Ectodermal cell (in vitro differentiated cells): ENCODE data around the gene INPP5A.
"Not testable (repeated sequence)": the region's sequence is repeated elsewhere in the genome, so short reads cannot be mapped to it uniquely, and the experiment has no call there.

Source experiments
- H3K27ac ChIP-seq: 2 replicates; pipeline ENCODE4 v1.7.0; 2013; ENCODE audit warnings: mild to moderate bottlenecking, low read depth, low read length; ENCODE audit not compliant: insufficient read depth, poor library complexity, severe bottlenecking
- H3K27me3 ChIP-seq: 2 replicates; pipeline ENCODE4 v1.7.0; 2013; ENCODE audit warnings: mild to moderate bottlenecking, low read length; ENCODE audit not compliant: insufficient read depth, control insufficient read depth, poor library complexity, severe bottlenecking
- H3K36me3 ChIP-seq: one replicate; pipeline ENCODE4 v1.7.0; 2013; ENCODE audit warnings: low read length; ENCODE audit not compliant: control insufficient read depth, insufficient read depth
- H3K4me1 ChIP-seq: one replicate; pipeline ENCODE4 v1.7.0; 2013; ENCODE audit warnings: low read length; ENCODE audit not compliant: control insufficient read depth, insufficient read depth
- H3K4me3 ChIP-seq: 2 replicates; pipeline ENCODE4 v1.7.0; 2013; ENCODE audit warnings: low read depth, low read length, control low read depth; ENCODE audit not compliant: insufficient read depth
- H3K9me3 ChIP-seq: 2 replicates; pipeline ENCODE4 v1.7.0; 2013; ENCODE audit warnings: mild to moderate bottlenecking, low read length, moderate library complexity; ENCODE audit not compliant: control insufficient read depth
- WGBS, 2 experiments: methylation state at CpG; one replicate each; pipeline ENCODE4 v1.1.7; 2013; ENCODE audit warnings: missing lambda C conversion rate in 2 of 2; 5-methylcytosine and 5-hydroxymethylcytosine counted together

The INPP5A gene

GRCh38 chr10:132793871-132794849 lies 256.6 kb downstream of the INPP5A start:
- Histone ChIP-seq H3K36me3 (no peaks in the 10 kb centered on the region), H3K4me1 (peaks cover 3% of the 10 kb centered on the region), H3K27ac (no peak overlapping the region), H3K27me3 (peaks cover 30% of the 10 kb centered on the region), H3K9me3 (no peaks in the 10 kb centered on the region), H3K4me3 (no peak overlapping the region)
- WGBS, 2 experiments, result 87 to 88% methylated on average over 57 of the region's 57 CpGs

GRCh38 chr10:132796846-132797245 lies 259.3 kb downstream of the INPP5A start:
- Histone ChIP-seq H3K4me3 (no peak overlapping the region), H3K36me3 (no peaks in the 10 kb centered on the region), H3K27me3 (peaks cover 3% of the 10 kb centered on the region), H3K4me1 (no peaks in the 10 kb centered on the region), H3K27ac (no peak overlapping the region), H3K9me3 (no peaks in the 10 kb centered on the region)
- WGBS, 2 experiments, result 84 to 86% methylated on average over 21 of the region's 21 CpGs

GRCh38 chr10:132797986-132798385 lies 260.4 kb downstream of the INPP5A start:
- not testable (repeated sequence) for H3K4me3 ChIP-seq, H3K4me1 ChIP-seq, H3K9me3 ChIP-seq, H3K27me3 ChIP-seq, H3K36me3 ChIP-seq, H3K27ac ChIP-seq
- 93 to 95% methylated on average over 27 of the region's 32 CpGs for WGBS, 2 experiments

- H3K36me3 ChIP-seq, result no peaks in the 10 kb centered on the region
- peaks cover 3% of the 10 kb centered on the region for H3K27me3 ChIP-seq
- 93 to 95% methylated on average over 21 of the region's 21 CpGs for WGBS, 2 experiments
- H3K9me3 ChIP-seq, result no peaks in the 10 kb centered on the region
- no peak overlapping the region for H3K27ac ChIP-seq
- no peaks in the 10 kb centered on the region for H3K4me1 ChIP-seq
- H3K4me3 ChIP-seq, result no peak overlapping the region
Observed at GRCh38 chr10:132798403-132798802, 260.8 kb downstream of the INPP5A start.

- H3K4me1 ChIP-seq, result no peaks in the 10 kb centered on the region
- no peak overlapping the region for H3K27ac ChIP-seq
- 90% methylated on average over 15 of the region's 15 CpGs for WGBS, 2 experiments
- H3K9me3 ChIP-seq, result no peaks in the 10 kb centered on the region
- no peak overlapping the region for H3K4me3 ChIP-seq
- no peaks in the 10 kb centered on the region for H3K36me3 ChIP-seq
- H3K27me3 ChIP-seq, result peaks cover 3% of the 10 kb centered on the region
Observed at GRCh38 chr10:132798876-132799275, 261.3 kb downstream of the INPP5A start.

- WGBS, 2 experiments, result 93 to 96% methylated on average over 11 of the region's 11 CpGs
- Histone ChIP-seq H3K27ac (no peak overlapping the region), H3K36me3 (no peaks in the 10 kb centered on the region)
Observed at GRCh38 chr10:132799865-132800264, 262.3 kb downstream of the INPP5A start.

GRCh38 chr10:132802048-132802447 lies 264.5 kb downstream of the INPP5A start:
- Histone ChIP-seq H3K4me1 (no peaks in the 10 kb centered on the region), H3K9me3 (no peaks in the 10 kb centered on the region), H3K27ac (no peak overlapping the region), H3K27me3 (no peaks in the 10 kb centered on the region), H3K36me3 (no peaks in the 10 kb centered on the region), H3K4me3 (no peak overlapping the region)
- WGBS, 2 experiments, result 95 to 96% methylated on average over 8 of the region's 8 CpGs

More at GRCh38 chr10:132799865-132800264, 262.3 kb downstream of the INPP5A start:
- H3K27me3 ChIP-seq, result peaks cover 3% of the 10 kb centered on the region
- H3K9me3 ChIP-seq, result no peaks in the 10 kb centered on the region
- H3K4me1 ChIP-seq, result no peaks in the 10 kb centered on the region
- no peak overlapping the region for H3K4me3 ChIP-seq

GRCh38 chr10:132802694-132803320 lies 265.2 kb downstream of the INPP5A start:
- Histone ChIP-seq H3K4me1 (no peaks in the 10 kb centered on the region), H3K9me3 (no peaks in the 10 kb centered on the region), H3K36me3 (no peaks in the 10 kb centered on the region), H3K27ac (no peak overlapping the region), H3K27me3 (no peaks in the 10 kb centered on the region), H3K4me3 (no peak overlapping the region)
- WGBS, 2 experiments, result 85 to 87% methylated on average over 16 of the region's 16 CpGs

GRCh38 chr10:132803416-132804210 lies 266.0 kb downstream of the INPP5A start:
- H3K27me3 ChIP-seq, result no peaks in the 10 kb centered on the region
- 93% methylated on average over 34 of the region's 34 CpGs for WGBS, 2 experiments
- H3K36me3 ChIP-seq, result no peaks in the 10 kb centered on the region
- no peak overlapping the region for H3K27ac ChIP-seq
- H3K4me3 ChIP-seq, result no peak overlapping the region
- no peaks in the 10 kb centered on the region for H3K4me1 ChIP-seq
- H3K9me3 ChIP-seq, result no peaks in the 10 kb centered on the region

GRCh38 chr10:132804287-132804686 lies 266.7 kb downstream of the INPP5A start:
- H3K9me3 ChIP-seq, result no peaks in the 10 kb centered on the region
- H3K27me3 ChIP-seq, result no peaks in the 10 kb centered on the region
- no peaks in the 10 kb centered on the region for H3K4me1 ChIP-seq
- no peak overlapping the region for H3K4me3 ChIP-seq
- H3K27ac ChIP-seq, result no peak overlapping the region
- WGBS, 2 experiments, result 94 to 98% methylated on average over 11 of the region's 11 CpGs
- H3K36me3 ChIP-seq, result no peaks in the 10 kb centered on the region
